ENCODE data around the gene STOM.

STOM gene

GRCh38 chr9:121292051-121292450 lies 78.0 kb downstream of the STOM start:
- TF ChIP-seq SIN3A (IDR thresholded peaks at IDR 0.05; ENCODE audit: borderline replicate concordance, insufficient read depth, low read length): no peak
- TF ChIP-seq REST (IDR thresholded peaks at IDR 0.05; ENCODE audit: insufficient read depth in 1 of 2, low read depth in 2 of 2, low read length in 2 of 2): no peak
- TF ChIP-seq TAF1 (IDR thresholded peaks at IDR 0.05; ENCODE audit: borderline replicate concordance, insufficient read depth, low read length): no peak
- TF ChIP-seq POLR2AphosphoS5 (IDR thresholded peaks at IDR 0.05; ENCODE audit: low read depth, low read length): no peak
- no peak for TF ChIP-seq FOXP2 (optimal IDR thresholded peaks at IDR 0.05; ENCODE audit: borderline replicate concordance, extremely low read depth, extremely low read length, insufficient read depth)

- TF ChIP-seq SIN3A (IDR thresholded peaks at IDR 0.05; ENCODE audit: borderline replicate concordance, insufficient read depth, low read length) (no peak), POLR2AphosphoS5 (IDR thresholded peaks at IDR 0.05; ENCODE audit: low read depth, low read length) (no peak), FOXP2 (optimal IDR thresholded peaks at IDR 0.05; ENCODE audit: borderline replicate concordance, extremely low read depth, extremely low read length, insufficient read depth) (no peak), TAF1 (IDR thresholded peaks at IDR 0.05; ENCODE audit: borderline replicate concordance, insufficient read depth, low read length) (no peak), REST (IDR thresholded peaks at IDR 0.05; ENCODE audit: insufficient read depth in 1 of 2, low read depth in 2 of 2, low read length in 2 of 2) (no peak)
Observed at GRCh38 chr9:121289772-121290370, 80.2 kb downstream of the STOM start.

GRCh38 chr9:121289026-121289771 lies 80.9 kb downstream of the STOM start:
- TF ChIP-seq SIN3A (IDR thresholded peaks at IDR 0.05; ENCODE audit: borderline replicate concordance, insufficient read depth, low read length) (no peak), REST (IDR thresholded peaks at IDR 0.05; ENCODE audit: insufficient read depth in 1 of 2, low read depth in 2 of 2, low read length in 2 of 2) (no peak), POLR2AphosphoS5 (IDR thresholded peaks at IDR 0.05; ENCODE audit: low read depth, low read length) (no peak), TAF1 (IDR thresholded peaks at IDR 0.05; ENCODE audit: borderline replicate concordance, insufficient read depth, low read length) (no peak), FOXP2 (optimal IDR thresholded peaks at IDR 0.05; ENCODE audit: borderline replicate concordance, extremely low read depth, extremely low read length, insufficient read depth) (no peak)
